DOHH2 (cell line): ENCODE results near the gene STK4.

Experiments used
- H3F3A ChIP-seq: fragments of 200-600 bp; sonication (generic), shearing (Covaris generic); 2 replicates; pipeline ENCODE4 v1.6.0; 2016; ENCODE audit warnings: antibody characterized with exemption, mild to moderate bottlenecking; ENCODE audit not compliant: control insufficient read depth, insufficient read depth
- H3K27ac ChIP-seq: fragments of 200-600 bp; sonication (generic); 2 replicates; pipeline ENCODE4 v1.5.1; 2014; ENCODE audit warnings: low read depth, mild to moderate bottlenecking, low read length, moderate library complexity
- H3K27me3 ChIP-seq: fragments of 200-600 bp; sonication (generic); 2 replicates; pipeline ENCODE4 v1.6.1; 2014; ENCODE audit warnings: mild to moderate bottlenecking, low read length, mixed read lengths; ENCODE audit not compliant: control insufficient read depth
- H3K36me3 ChIP-seq: fragments of 200-600 bp; sonication (generic); 2 replicates; pipeline ENCODE4 v1.6.1; 2014; ENCODE audit warnings: mild to moderate bottlenecking, low read length, moderate library complexity, mixed read lengths; ENCODE audit not compliant: control insufficient read depth
- H3K4me1 ChIP-seq: fragments of 200-600 bp; sonication (generic); 2 replicates; pipeline ENCODE4 v1.6.1; 2014; ENCODE audit warnings: mild to moderate bottlenecking, low read length, mixed read lengths; ENCODE audit not compliant: control insufficient read depth
- H3K4me2 ChIP-seq: fragments of 200-600 bp; sonication (generic); 2 replicates; pipeline ENCODE4 v1.6.0; 2014; ENCODE audit warnings: mild to moderate bottlenecking, low read length, moderate library complexity
- H3K4me3 ChIP-seq: fragments of 200-600 bp; sonication (generic); 2 replicates; pipeline ENCODE4 v1.5.1; 2014; ENCODE audit warnings: mild to moderate bottlenecking, low read length, mixed read lengths
- H3K79me2 ChIP-seq: fragments of 200-600 bp; sonication (generic); 2 replicates; pipeline ENCODE4 v1.6.1; 2014; ENCODE audit warnings: mild to moderate bottlenecking, low read length, mixed read lengths; ENCODE audit not compliant: control insufficient read depth
- H3K9me2 ChIP-seq: fragments of 200-600 bp; sonication (generic); replicated peaks from 2 replicates; pipeline ENCODE4 v1.6.1; 2014; ENCODE audit warnings: mild to moderate bottlenecking, low read length, mixed read lengths; ENCODE audit not compliant: control insufficient read depth
- H3K9me3 ChIP-seq: fragments of 200-600 bp; sonication (generic); 2 replicates; pipeline ENCODE4 v1.6.1; 2014; ENCODE audit warnings: antibody characterized with exemption, low read length, mixed read lengths; ENCODE audit not compliant: control insufficient read depth, insufficient read depth
- H4K20me1 ChIP-seq: fragments of 200-600 bp; sonication (generic); 2 replicates; pipeline ENCODE4 v1.6.0; 2014; ENCODE audit warnings: low read depth, mild to moderate bottlenecking, antibody characterized with exemption, low read length, moderate library complexity; ENCODE audit not compliant: control insufficient read depth, insufficient read depth
- CTCF ChIP-seq: fragments of 200-600 bp; sonication (generic); IDR thresholded peaks from one replicate; pipeline ENCODE4 v1.5.1; 2014; ENCODE audit warnings: antibody characterized with exemption, mild to moderate bottlenecking, low read depth, low read length; ENCODE audit not compliant: poor library complexity, severe bottlenecking
- EZH2phosphoT487 ChIP-seq: fragments of 200-600 bp; sonication (generic); IDR thresholded peaks from 2 replicates; pipeline ENCODE4 v1.6.1; 2017; ENCODE audit warnings: borderline replicate concordance, mild to moderate bottlenecking, antibody characterized with exemption, low read length, moderate library complexity, mixed read lengths

The STK4 gene

GRCh38 chr20:44961011-44961869 lies 5.1 kb upstream of the STK4 start:
- no peaks in the 10 kb centered on the region for H3K9me3 ChIP-seq
- H3K36me3 ChIP-seq = peaks cover 37% of the 10 kb centered on the region
- H3K4me2 ChIP-seq = peak overlapping the region; percentile 96
- H3F3A ChIP-seq = peaks cover 5% of the 10 kb centered on the region; the same call in 1 of the 2 replicates
- H3K27me3 ChIP-seq = no peaks in the 10 kb centered on the region
- TF ChIP-seq CTCF = no peak
- no peak for TF ChIP-seq EZH2phosphoT487
- peaks cover 50% of the 10 kb centered on the region for H3K79me2 ChIP-seq
- H4K20me1 ChIP-seq = peaks cover 10% of the 10 kb centered on the region
- no peak overlapping the region for H3K27ac ChIP-seq
- H3K9me2 ChIP-seq = no peaks in the 10 kb centered on the region
- H3K4me3 ChIP-seq = peak overlapping the region; percentile 87
- peaks cover 74% of the 10 kb centered on the region for H3K4me1 ChIP-seq

- peaks cover 50% of the 10 kb centered on the region for H3K79me2 ChIP-seq
- H4K20me1 ChIP-seq = peaks cover 10% of the 10 kb centered on the region
- H3F3A ChIP-seq = peaks cover 5% of the 10 kb centered on the region; the same call in 1 of the 2 replicates
- no peaks in the 10 kb centered on the region for H3K9me3 ChIP-seq
- no peak overlapping the region for H3K4me2 ChIP-seq
- no peaks in the 10 kb centered on the region for H3K9me2 ChIP-seq
- no peak overlapping the region for H3K4me3 ChIP-seq
- peaks cover 35% of the 10 kb centered on the region for H3K36me3 ChIP-seq
- peaks cover 68% of the 10 kb centered on the region for H3K4me1 ChIP-seq
- TF ChIP-seq EZH2phosphoT487 (no peak), CTCF (no peak)
- H3K27me3 ChIP-seq = no peaks in the 10 kb centered on the region
- no peak overlapping the region for H3K27ac ChIP-seq
Observed at GRCh38 chr20:44961870-44962267, 4.4 kb upstream of the STK4 start.

- Histone ChIP-seq H3K27ac (no peak overlapping the region), H3K4me2 (no peak overlapping the region), H3K4me1 (peaks cover 63% of the 10 kb centered on the region)
Observed at GRCh38 chr20:44962483-44962882, 3.8 kb upstream of the STK4 start.

More at GRCh38 chr20:44962483-44962882, 3.8 kb upstream of the STK4 start:
- Histone ChIP-seq H3F3A (peaks cover 10% of the 10 kb centered on the region), H3K79me2 (peaks cover 50% of the 10 kb centered on the region), H3K9me3 (no peaks in the 10 kb centered on the region), H3K36me3 (peaks cover 34% of the 10 kb centered on the region), H4K20me1 (peaks cover 10% of the 10 kb centered on the region), H3K4me3 (no peak overlapping the region), H3K27me3 (no peaks in the 10 kb centered on the region), H3K9me2 (no peaks in the 10 kb centered on the region)
- TF ChIP-seq EZH2phosphoT487 = no peak
- no peak for TF ChIP-seq CTCF
